ENCODE data around the gene ERCC6.

DNA sequence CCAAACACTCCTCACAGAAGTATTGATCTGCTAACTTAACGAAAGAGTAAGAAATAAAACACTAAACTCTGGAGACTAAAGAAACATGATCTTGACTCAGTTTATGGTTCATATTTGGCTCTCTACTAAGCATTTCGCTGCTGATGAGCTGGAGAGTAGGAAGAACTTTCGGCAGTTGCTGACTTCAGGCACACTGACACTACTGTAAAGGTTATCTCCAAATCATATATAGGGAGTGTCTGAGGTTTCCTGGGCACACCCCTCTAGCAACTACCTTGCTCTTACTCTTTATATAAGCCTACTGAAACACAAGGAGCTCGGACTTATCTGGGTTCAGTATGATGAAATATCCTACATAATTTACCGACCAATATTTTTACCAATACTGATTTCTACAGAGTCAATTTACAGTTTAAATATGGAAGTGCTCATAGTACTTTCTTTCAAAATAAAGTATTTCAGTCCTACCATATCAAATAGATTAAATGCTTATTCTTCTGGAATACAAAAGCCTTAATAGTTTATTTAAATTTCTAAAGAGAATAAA lies 39.5 kb downstream of the ERCC6 start:
- TF ChIP-seq CTCF (IDR thresholded peaks at IDR 0.05; ENCODE audit: insufficient read depth, low read length): no peak
- TF ChIP-seq REST (IDR thresholded peaks at IDR 0.05; ENCODE audit: insufficient replicate concordance, low read depth): no peak

Data from HL-60 (cell line).